Esophagus mucosa (tissue), 1 donor: Measurements from ENCODE around the gene RPS6KB1. TPM values are rescaled to one million over a fixed set of nuclear protein-coding genes. Genes with fewer than 3 reads are reported as not detected.
"Not testable (repeated sequence)": the region's sequence is repeated elsewhere in the genome, so short reads cannot be mapped to it uniquely, and the experiment has no call there.

Experiments
- ATAC-seq: fragments of 200-7000 bp; cut with Tn5 transposase; one replicate; pipeline ENCODE4 v1.9.1; 2020
- total RNA-seq: library from RNA; stranded (reverse); gene quantifications from one replicate; pipeline ENCODE4 v1.2.4, GENCODE V29; 2023
- donor health status: DM: yes; HTN: yes; CAD: no.

Gene RPS6KB1
- total RNA-seq, 1 donor from 2014 or later = 36.6 TPM

- not testable (repeated sequence) for ATAC-seq
Measured at GRCh38 chr17:59946433-59946832, 53.5 kb downstream of the RPS6KB1 start.

GRCh38 chr17:59947310-59947709 is 54.4 kb downstream of the RPS6KB1 start:
- not testable (repeated sequence) for ATAC-seq

GRCh38 chr17:59950049-59950448 is 57.1 kb downstream of the RPS6KB1 start:
- no peak for ATAC-seq

- ATAC-seq = no peak
Measured at GRCh38 chr17:59954856-59955255, 61.9 kb downstream of the RPS6KB1 start.

GRCh38 chr17:59959574-59959973 is 66.7 kb downstream of the RPS6KB1 start:
- not testable (repeated sequence) for ATAC-seq

GRCh38 chr17:59962739-59963318 is 69.9 kb downstream of the RPS6KB1 start:
- ATAC-seq = no peak

- peak; percentile 58 for ATAC-seq
Measured at GRCh38 chr17:59963738-59964481, 71.0 kb downstream of the RPS6KB1 start.

GRCh38 chr17:59964482-59965328 is 71.8 kb downstream of the RPS6KB1 start, which contains the start of gene RNFT1:
TSS of gene RNFT1 (minus strand) at chr17:59964740. CDS start at chr17:59964663, 77 bp downstream.
- peak; percentile 97 for ATAC-seq

GRCh38 chr17:59971771-59972170 is 78.8 kb downstream of the RPS6KB1 start:
- not testable (repeated sequence) for ATAC-seq

- ATAC-seq = no peak
Measured at GRCh38 chr17:59972778-59973177, 79.9 kb downstream of the RPS6KB1 start.

- not testable (repeated sequence) for ATAC-seq
Measured at GRCh38 chr17:59973483-59973882, 80.6 kb downstream of the RPS6KB1 start.

GRCh38 chr17:59975166-59975565 is 82.2 kb downstream of the RPS6KB1 start:
- not testable (repeated sequence) for ATAC-seq

- ATAC-seq = not testable (repeated sequence)
Measured at GRCh38 chr17:59996608-59997007, 103.7 kb downstream of the RPS6KB1 start.

Other genes starting within 250 kb of the RPS6KB1 start
- gene PTRH2, start 185.7 kb upstream of the RPS6KB1 start, total RNA-seq = 17.6 TPM
- 133 TPM for gene VMP1, start 185.5 kb upstream of the RPS6KB1 start, total RNA-seq
- gene TUBD1, start 178 bp upstream of the RPS6KB1 start, total RNA-seq = 12.5 TPM
- 10.1 TPM for gene RNFT1, start 71.6 kb downstream of the RPS6KB1 start, total RNA-seq
- gene HEATR6, start 185.8 kb downstream of the RPS6KB1 start, total RNA-seq = 8.2 TPM